DMS153 (cell line): ENCODE measurements around the gene WAPL.
"Not testable (repeated sequence)": the region's sequence is repeated elsewhere in the genome, so short reads cannot be mapped to it uniquely, and the experiment has no call there.

Experiments
- DNase-seq: peaks from one replicate; lab custom pipeline; 2025; lab: John Stamatoyannopoulos, UW

WAPL gene, protein sequence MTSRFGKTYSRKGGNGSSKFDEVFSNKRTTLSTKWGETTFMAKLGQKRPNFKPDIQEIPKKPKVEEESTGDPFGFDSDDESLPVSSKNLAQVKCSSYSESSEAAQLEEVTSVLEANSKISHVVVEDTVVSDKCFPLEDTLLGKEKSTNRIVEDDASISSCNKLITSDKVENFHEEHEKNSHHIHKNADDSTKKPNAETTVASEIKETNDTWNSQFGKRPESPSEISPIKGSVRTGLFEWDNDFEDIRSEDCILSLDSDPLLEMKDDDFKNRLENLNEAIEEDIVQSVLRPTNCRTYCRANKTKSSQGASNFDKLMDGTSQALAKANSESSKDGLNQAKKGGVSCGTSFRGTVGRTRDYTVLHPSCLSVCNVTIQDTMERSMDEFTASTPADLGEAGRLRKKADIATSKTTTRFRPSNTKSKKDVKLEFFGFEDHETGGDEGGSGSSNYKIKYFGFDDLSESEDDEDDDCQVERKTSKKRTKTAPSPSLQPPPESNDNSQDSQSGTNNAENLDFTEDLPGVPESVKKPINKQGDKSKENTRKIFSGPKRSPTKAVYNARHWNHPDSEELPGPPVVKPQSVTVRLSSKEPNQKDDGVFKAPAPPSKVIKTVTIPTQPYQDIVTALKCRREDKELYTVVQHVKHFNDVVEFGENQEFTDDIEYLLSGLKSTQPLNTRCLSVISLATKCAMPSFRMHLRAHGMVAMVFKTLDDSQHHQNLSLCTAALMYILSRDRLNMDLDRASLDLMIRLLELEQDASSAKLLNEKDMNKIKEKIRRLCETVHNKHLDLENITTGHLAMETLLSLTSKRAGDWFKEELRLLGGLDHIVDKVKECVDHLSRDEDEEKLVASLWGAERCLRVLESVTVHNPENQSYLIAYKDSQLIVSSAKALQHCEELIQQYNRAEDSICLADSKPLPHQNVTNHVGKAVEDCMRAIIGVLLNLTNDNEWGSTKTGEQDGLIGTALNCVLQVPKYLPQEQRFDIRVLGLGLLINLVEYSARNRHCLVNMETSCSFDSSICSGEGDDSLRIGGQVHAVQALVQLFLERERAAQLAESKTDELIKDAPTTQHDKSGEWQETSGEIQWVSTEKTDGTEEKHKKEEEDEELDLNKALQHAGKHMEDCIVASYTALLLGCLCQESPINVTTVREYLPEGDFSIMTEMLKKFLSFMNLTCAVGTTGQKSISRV (N-terminal part only)

DNA sequence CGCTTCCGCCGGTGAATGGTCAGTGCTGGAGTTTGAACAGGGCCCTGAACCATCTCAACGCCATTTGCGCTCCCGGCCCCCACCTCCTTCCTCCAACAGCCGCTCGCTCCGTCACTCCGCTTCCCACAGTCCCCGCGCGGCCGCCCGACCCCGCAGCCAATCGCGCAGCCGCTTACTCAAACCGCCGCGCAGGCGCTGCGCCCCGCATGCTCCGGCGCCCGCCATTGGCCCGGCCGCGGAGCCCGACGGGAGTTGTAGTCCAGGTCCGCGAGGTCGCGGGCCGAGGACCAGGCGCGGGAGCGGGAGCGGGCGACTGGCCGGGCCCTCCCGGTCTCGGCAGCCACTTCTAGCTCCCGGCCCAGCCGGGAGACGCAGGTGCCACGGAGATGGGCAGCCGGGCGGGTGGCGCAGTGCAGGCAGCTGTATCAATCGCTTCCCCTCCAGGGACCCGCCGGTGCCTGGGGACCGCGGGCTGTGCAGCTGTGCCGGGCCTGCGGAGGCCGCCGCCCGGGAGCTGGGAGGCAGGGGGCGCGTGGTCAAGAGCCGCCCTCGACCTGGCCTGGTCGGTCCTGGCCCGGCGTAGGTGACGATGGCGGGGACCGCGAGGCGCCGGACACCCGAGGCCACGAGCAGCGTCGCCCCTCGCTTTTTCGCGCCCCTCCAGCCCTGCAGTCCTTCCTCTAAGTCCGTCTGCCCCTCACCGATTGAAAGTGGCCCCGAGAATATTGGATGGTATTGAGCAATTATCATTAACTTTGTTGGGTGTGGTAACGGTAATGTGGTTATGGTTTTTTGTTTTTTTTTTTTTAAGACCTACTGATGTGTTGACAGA is at the start of gene WAPL:
Gene WAPL, minus strand, starts transcription at position 115 of the 832 bp plus-strand sequence. CDS start 3,723 bp downstream, outside the sequence.
- peak; percentile 88 for DNase-seq

DNA sequence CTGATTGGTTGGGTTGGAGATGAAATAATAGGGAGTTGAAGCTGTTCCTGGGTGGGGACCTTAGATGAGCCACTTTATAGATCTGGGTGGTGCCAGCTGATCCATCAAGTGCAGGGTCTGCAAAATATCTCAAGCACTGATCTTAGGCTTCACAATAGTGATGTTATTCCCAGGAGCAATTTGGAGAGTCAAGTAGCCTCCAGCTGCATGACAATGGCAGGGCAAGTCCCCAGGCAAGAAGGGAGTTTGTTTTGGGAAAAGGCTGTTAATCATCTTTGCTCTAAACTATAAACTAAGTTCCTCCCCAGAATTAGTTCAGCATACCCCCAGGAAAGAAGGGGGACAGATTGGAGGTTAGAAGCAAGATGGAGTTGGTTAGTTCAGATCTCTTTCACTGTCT is 47.7 kb upstream of the WAPL start:
- no peak for DNase-seq

DNA sequence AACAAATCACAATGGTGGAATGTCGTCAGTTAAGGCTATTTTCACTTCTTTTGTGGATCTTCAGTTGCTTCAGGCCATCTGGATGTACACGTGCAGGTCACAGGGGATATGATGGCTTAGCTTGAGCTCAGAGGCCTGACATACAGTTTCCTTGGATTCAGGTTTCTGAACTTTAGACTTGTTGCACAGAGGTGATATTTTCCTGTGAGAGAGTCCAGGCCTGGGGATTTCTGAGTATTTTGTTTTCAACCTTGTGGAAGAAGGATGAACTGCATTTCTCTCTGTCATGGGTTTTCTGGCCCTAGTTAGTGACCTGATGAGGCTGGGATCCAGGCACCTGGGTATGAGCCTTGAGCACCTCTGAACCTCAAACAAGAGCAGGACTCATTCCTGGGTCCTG is 44.9 kb upstream of the WAPL start:
- DNase-seq = not testable (repeated sequence)

DNA sequence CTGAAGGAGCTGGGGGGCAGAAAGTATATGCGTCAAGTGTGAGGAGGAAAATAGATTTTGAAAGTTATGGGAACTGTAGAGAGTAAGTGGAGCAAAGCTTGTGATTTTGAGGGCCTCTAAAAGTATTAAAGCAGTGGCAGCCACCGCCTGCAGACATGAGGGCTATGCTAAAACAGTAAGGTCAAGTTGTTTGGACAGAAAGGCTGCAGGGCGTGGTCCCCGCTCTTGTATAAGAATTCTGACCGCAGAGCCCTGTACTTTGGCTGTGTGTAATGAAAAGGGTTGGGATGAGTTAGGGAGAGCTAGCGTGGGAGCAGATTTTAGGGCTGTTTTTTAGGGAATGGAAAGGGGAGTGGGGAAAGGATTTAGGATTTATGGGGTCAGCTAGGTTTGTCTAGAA is 41.7 kb upstream of the WAPL start:
- DNase-seq = not testable (repeated sequence)

DNA sequence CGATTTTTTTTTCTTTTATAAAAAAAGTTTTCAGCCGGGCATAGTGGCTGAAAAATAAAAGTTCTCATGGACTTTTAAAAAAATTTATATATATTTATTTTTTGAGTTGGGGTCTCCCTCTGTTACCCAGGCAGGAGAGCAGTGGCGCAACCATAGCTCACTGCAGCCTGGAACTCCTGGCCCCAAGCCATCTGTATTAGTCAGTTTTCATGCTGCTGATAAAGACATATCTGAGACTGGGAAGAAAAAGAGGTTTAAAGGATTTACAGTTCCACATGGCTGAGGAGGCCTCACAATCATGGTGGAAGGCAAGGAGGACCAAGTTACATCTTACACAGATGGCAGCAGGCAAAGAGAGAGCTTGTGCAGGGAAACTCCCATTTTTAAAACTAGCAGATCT is 37.1 kb upstream of the WAPL start:
- DNase-seq = not testable (repeated sequence)

DNA sequence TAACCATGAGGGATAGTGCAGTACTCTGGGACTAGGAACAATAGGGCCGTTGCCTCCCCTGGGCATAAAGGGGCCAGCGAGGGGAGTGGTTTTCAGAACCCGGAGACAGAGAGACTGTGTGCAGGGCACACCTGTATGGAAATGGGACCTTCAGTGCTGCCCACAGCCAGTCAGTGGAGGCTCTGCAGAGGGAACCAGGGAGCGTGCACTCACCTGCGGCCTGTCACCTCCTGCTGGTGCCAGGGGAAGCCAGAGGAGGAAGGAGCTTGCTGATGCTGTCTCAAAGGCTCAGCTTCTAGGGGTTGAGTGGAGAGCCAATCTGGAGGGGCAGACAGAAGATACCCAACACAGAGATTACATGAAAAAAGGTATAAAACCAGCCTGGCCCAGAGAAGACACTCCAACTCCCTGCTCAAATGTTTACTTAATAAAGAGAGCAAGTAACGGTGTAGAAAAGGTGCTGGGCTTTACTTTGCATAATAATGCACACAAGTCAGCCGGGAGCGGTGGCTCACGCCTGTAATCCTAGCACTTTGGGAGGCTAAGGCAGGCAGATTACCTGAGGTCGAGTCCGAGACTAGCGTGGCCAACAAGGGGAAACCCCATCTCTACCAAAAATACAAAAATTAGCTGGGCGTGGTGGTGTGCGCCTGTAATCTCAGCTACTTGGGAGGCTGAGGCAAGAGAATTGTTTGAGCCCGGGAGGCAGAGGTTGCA is 35.5 kb upstream of the WAPL start:
- DNase-seq = peak; percentile 95

DNA sequence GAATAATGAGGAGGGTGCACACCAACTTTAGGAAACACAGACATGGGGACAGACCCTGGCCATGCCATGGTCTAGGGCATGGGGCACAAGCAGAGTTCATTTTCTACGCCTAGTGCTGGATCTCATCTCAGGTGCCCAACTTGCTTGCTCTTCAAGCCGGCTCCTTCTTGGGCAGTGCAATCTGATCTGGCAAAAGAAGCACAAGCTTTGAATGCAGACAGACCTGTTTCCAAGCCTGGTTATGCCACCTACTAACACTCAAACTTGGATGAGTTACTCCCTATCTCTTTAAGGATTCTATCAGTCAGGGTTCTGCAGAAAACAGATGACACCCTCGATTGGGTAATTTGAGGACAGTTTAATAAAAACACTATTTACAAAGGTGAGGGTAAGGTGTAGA is 34.9 kb upstream of the WAPL start:
- DNase-seq = no peak

DNA sequence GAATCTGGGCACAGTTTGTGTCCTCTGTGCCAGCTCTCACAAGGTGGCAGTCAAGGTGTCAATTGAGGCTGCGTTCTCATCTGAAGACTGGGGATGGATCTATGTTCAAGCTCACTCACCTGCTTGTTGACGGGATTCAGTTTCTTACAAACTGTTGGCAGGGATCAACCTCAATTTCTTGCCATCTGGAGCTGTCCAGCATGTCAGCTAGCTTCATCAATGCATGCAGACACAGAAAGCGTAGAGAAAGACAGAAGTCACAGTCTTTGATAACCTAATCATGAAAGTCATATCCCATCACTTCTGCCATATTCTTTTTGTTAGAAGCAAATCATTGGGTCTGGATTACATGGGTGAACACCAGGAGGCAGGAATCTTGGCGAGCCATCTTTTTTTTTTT is 32.0 kb upstream of the WAPL start:
- no peak for DNase-seq

DNA sequence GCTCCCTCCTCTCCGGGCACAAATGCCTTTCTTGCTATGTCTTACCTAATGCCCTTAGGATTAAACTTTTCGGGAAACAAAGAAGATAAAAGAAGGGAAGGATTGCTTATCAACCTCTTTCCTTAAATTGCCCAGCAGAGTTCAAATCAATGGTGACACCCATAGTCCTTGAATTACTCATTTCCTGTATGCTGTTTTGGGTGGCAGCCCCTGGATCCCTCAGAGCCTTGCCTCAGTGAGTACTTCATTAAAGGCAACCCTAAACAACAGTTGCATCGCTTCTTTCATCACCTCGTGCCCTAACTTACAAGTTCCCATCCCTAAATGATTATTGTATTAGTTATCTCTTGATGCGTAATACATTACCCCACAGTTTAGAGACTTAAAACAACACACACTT is 31.6 kb upstream of the WAPL start:
- DNase-seq = no peak

DNA sequence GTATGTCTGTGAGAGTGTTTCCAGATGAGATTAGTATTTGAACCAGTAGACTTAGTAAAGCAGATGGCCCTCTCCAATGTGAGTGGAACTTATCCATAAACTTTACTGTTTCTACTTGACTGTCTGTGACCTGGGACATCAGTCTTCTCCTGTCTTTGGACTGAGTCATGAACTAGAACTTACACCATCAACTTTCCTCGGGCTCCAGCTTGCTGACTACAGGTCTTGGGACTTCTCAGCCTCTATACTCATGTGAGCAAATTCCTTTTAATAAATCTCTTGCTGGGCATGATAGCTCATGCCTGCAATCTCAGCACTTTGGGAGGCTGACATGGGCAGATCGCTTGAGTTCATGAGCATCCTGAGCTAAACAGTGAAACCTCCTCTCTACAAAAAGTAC is 25.7 kb upstream of the WAPL start:
- no peak for DNase-seq

DNA sequence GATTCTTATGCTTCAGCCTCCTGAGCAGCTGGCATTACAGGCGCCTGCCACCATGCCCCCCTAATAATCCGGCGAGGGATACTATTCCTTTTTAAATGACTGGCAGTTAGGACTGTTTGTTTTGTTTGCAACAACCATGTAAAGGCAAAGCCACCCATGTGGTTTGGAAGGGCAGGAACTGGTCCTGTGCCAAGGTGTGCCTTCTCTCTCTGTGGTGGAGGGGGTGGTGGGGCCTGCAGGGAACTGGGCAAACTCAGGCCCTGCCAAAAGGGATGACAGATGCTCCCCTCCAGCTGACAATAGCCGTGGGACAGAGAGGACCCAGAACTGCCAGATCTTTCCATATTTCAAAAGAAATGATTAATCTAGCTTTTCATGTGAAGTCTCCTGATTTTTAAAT is 23.5 kb upstream of the WAPL start:
- DNase-seq = peak; percentile 78

DNA sequence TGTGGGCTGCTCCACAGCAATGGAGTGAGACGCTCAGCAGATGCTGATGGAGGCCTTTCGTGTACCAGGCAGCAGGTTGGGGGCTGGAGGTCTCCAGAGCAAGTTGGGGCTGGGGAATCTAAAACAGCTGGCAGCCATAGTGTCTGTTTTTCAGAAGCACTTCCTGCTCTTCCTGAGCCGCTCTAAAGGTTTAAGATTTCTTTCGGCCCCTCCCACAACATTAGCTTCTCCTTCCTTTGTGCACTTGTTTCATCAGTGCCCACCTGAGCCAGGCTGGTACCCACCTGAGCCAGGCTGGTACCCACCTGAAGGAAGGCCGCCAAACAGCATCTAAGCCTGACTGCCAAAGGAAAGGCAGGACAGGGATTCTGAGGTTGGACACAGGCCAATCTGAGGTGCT is 18.4 kb upstream of the WAPL start:
- DNase-seq = no peak

DNA sequence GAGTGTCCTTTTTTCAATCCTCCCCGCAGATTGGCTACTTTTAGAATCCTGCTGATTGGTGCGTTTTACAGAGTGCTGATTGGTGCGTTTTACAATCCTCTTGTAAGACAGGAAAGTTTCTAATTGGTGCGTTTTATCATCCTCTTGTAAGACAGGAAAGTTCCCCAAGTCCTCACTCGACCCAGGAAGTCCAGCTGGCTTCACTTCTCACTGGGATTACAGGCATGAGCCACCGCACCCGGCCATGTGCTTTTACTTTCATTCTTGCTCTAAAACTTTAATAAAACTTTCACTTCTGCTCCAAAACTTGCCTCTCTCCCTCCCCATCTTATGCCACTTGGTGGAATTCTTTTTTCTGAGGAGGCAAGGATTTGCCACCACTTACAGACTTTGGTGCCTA is 17.0 kb upstream of the WAPL start:
- DNase-seq = no peak

DNA sequence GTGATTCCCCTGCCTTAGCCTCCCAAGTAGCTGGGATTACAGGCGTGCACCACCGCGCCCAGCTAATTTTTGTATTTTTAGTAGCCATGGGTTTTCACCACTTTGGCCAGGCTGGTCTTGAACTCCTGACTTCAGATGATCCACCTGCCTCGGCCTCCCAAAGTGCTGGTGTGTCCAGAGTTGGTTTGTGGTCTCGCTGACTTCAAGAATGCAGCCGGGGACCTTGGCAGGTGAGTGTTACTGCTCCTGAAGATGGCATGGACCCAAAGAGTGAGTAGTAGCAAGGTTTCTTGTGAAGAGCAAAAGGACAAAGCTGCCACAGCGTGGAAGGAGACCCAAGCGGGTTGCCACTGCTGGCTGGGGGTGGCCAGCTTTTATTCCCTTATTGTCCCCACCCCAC is 16.4 kb upstream of the WAPL start:
- DNase-seq = not testable (repeated sequence)

DNA sequence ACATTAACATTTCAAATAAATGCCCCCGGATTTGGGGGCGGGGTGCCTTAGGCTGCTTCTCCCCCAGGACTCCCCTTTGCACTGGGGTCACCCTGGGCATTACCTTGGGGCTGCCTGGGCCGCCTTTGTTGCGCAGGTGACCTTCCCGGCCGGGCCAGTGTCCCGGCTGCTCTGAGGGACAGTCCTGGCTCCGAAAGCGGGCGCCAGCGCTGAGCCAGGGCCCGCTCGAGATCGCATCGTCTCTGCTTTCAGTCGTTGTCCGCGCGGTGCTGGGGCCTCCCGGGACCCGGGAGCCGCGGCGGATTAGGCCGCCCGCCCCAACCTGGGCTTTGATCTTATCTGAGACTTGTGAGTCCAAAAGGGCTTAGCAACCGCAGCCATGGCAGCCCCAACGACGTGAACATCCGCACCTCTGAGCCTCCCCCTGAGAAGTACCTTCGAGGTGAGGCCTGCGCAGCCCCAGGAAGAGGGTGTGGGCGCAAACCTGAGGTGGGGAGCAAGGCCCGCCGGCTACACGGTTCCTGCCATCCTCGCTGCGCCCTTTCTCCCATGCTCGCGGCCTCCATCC is 14.8 kb upstream of the WAPL start:
- DNase-seq = no peak

DNA sequence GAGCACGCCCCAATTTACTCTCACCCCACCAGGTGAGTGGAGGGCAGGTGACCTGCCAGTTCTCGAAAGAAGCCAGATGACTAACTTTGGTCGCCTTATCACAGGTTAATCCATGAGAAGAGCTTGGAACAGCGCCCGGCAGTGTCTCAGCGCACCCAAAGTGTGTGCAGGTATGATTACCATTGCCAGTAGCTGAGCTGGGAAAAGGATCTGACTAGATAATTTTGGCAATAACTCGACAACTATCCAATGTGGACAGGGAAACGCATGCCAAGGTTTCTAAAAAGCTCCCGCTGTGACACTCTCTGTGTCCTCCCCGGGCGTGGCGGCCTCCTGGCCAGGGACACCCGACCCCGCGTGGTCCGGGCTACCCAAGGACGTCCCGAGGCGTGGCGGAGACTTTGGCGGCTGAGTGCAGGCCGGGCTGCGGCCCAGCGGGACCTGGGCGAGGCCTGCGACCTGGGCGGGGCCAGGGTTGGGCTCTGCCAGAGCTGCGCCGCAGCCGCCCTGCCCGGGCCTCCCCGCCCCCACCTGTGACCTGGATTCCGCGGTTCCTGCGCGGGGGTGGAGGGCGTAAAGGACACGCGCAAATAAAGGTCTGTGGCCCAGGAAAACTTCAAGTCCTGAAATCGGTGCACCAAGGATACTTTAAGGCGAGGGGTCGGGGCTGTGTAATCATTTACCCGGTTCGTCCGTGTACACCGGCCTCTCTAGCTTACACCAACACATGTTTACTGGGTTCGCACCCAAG is 13.7 kb upstream of the WAPL start:
- DNase-seq = no peak

DNA sequence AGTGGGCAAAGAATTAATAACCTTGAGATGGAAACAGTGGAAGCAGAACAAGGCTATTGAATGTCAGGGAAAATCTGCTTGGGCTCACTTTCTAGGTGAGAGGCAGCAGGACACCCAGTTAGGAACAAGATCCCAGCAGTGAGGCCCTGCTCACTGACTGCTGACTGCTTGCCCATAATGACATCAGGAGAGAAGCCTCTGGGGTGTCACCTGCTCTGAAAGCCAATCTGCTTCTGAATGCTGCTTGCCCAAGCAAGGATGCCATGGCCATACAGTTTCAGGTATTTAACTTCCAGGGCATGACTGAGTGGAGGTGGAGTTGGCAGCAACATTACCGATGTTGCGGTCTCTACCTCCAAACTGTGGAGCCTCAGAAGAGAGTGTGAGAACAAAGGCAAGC is 11.7 kb upstream of the WAPL start:
- DNase-seq = no peak

DNA sequence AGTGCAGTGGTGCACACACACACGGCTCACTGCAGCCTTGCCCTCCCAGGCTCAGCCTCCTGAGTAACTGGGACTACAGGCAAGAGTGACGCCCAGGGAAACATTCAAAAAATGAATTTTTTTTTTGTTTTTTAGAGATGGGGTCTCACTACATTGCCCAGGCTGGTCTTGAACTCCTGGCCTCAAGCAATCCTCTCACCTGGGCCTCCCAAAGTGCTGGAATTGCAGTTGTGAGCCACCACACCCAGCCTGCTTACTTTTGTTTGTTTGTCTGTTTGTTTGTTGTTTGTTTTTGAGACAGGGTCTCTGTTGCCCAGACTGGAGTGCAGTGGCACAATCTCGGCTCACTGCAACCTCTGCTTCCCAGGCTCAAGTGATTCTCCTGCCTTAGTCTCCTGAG is 7.1 kb upstream of the WAPL start:
- DNase-seq = not testable (repeated sequence)

DNA sequence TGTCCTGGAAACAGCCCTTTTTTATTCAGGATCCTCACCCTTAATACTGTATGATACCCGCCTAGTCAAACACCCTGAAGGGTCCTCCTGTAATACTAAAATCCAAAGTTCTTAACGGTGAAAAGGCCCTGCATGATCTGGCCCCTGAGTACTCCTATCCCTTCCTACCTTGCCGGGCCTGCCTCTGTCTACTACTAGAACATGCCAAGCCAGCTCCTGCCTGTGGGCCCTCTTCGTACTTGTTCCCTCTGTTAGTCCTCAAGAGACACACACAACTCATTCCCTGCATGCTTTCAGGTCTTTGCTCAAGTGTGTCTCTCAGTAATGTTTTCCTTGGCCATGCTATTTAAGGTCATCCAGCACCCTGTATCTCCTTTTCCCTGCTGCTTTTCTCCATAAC is 5.0 kb upstream of the WAPL start:
- DNase-seq = no peak

DNA sequence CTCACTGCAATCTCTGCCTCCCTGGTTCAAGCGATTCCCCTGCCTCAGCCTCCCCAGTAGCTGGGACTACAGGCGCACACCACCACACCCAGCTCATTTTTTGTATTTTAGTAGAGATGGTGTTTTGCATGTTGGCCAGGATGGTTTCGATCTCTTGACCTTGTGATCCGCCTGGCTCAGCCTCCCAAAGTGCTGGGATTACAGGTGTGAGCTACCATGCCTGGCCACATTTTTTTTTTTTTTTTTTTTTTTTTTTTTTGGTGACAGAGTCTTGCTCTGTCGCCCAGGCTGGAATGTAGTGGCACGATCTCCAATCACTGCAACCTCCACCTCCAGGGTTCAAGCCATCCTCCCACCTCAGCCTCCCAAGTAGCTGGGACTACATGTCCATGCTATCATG is 4.1 kb upstream of the WAPL start:
- DNase-seq = not testable (repeated sequence)
